Psoas muscle (tissue), 8 donors: ENCODE data around the gene PDE9A. TPM values are rescaled to one million over a fixed set of nuclear protein-coding genes. Genes with fewer than 3 reads are reported as not detected.

Experiments
- ATAC-seq, 4 donors: fragments of 200-7000 bp; cut with Tn5 transposase; one replicate each; pipeline ENCODE4 v1.9.1; 2020; ENCODE audit warnings: moderate library complexity in 3 of 4, mild to moderate bottlenecking in 2 of 4
- DNase-seq, 2 donors: peaks; one replicate each; pipeline ENCODE4 v3.0.0-alpha.2; 2020
- H3K27ac ChIP-seq: fragments of 200-600 bp; one replicate; pipeline ENCODE4 v1.8.0; 2022
- H3K27me3 ChIP-seq, 3 donors: fragments of 200-600 bp in 1 of 3; one replicate each; pipeline versions ENCODE4 v1.6.1 to v1.8.0; 2013 to 2022; ENCODE audit warnings: low read length in 2 of 3, mild to moderate bottlenecking in 2 of 3, moderate library complexity in 1 of 3; ENCODE audit not compliant: insufficient read depth in 3 of 3
- H3K36me3 ChIP-seq, 2 donors: fragments of 200-600 bp in 1 of 2; one replicate each; pipeline versions ENCODE4 v1.6.1 to v1.8.0; 2013 to 2022; ENCODE audit warnings: low read depth in 1 of 2, mild to moderate bottlenecking in 1 of 2, moderate library complexity in 1 of 2; ENCODE audit not compliant: insufficient read depth in 1 of 2
- H3K4me1 ChIP-seq: fragments of 200-600 bp; one replicate; pipeline ENCODE4 v1.8.0; 2022
- H3K4me3 ChIP-seq: fragments of 200-600 bp; one replicate; pipeline ENCODE4 v1.8.0; 2022; ENCODE audit warnings: mild to moderate bottlenecking
- H3K9me3 ChIP-seq: fragments of 200-600 bp; one replicate; pipeline ENCODE4 v1.8.0; 2022
- WGBS, 3 donors: extraction: QIAGEN DNeasy Blood & Tissue Kit; methylation state at CpG; one replicate each; pipeline versions ENCODE4 v1.1.6 to v1.1.7; 2013; 5-methylcytosine and 5-hydroxymethylcytosine counted together
- intact Hi-C, 2 donors: fragments of 100-400 bp; cut with DNase I; formaldehyde crosslinking; loops; one replicate each; pipeline versions ENCODE4 v1.11.0 to v1.14.2; 2022
- polyA plus RNA-seq, 3 donors: library from polyadenylated mRNA; stranded (reverse); fragments of 200-250 nt; gene quantifications; one replicate each; pipeline ENCODE4 v1.2.3, GENCODE V29; 2013
- total RNA-seq, 4 donors: library from RNA; stranded (reverse); fragmentation: NEBNext Ultra II Directional in 2 of 4; extraction: Animal tissue kit (Norgen Biotek cat#: 25700) in 2 of 4; gene quantifications; one replicate each; pipeline versions ENCODE4 v1.2.1 to v1.2.4, GENCODE V29; 2021 to 2023
- TF ChIP-seq, protein P1 (sequence below): fragments of 200-600 bp; IDR thresholded peaks from one replicate; pipeline ENCODE4 v1.8.0; 2022; ENCODE audit warnings: antibody characterized with exemption
- donor health status: healthy with polysubstance abuse.
- donor health status: DM: no; HTN: no; CAD: no; lungs with moderate emphysema.
- donor health status: Bipolar disorder and iron deficiency.
- donor health status: healthy.
- donor health status: DM: yes; HTN: yes; CAD: no.
- donor health status: DM: no; HTN: no; CAD: no.
- donor health status: DM: no; HTN: no; CAD: no.
- donor health status: DM: yes; HTN: yes; CAD: no.

The PDE9A gene
- total and polyA plus RNA-seq, 7 donors = 1.2 to 4.3 (median 1.8) TPM

DNA sequence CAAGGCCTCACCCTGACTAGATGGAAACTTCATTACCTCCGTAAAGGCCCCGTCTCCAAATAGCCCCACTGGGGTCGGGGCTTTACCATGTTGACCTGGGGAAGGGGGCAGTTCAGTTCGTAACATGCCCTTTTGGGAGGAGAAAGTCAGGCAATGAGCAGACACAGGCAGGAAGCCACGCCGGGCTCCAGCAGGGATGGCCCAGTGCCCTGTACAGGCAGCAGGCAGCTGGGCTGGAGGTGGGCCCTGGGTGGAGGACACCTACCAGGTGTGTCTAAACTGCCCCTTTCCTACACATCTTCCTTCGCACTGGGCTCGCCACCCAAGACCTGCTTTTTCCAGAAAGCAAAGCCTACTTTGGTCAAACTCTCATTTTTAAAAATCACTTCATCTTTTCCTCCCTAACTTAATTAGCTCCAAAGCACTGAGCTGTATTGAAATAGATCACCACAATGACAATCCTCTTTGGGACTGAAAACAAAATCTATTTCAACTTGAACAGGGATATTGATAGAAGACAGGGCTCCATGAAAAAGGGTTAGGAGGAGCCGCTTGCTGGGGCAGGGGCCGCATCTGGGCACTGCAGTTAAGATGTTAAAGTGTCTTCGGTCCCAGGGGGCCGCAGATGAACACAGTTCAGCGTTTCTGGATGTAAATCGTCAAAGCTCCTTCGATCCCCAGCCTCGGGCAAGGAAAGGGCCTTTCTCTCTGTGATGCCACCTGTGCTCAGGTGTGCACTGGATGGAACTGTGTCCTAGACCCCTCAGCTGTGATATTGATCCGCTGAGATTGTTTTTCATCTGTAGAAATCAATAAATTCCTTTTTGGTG, 104.6 kb downstream of the PDE9A start:
- no peak overlapping the region for H3K4me3 ChIP-seq
- peaks cover 0 to 10% (median 5%) of the 10 kb centered on the region in 3 donors for H3K27me3 ChIP-seq
- TF ChIP-seq, protein P1, sequence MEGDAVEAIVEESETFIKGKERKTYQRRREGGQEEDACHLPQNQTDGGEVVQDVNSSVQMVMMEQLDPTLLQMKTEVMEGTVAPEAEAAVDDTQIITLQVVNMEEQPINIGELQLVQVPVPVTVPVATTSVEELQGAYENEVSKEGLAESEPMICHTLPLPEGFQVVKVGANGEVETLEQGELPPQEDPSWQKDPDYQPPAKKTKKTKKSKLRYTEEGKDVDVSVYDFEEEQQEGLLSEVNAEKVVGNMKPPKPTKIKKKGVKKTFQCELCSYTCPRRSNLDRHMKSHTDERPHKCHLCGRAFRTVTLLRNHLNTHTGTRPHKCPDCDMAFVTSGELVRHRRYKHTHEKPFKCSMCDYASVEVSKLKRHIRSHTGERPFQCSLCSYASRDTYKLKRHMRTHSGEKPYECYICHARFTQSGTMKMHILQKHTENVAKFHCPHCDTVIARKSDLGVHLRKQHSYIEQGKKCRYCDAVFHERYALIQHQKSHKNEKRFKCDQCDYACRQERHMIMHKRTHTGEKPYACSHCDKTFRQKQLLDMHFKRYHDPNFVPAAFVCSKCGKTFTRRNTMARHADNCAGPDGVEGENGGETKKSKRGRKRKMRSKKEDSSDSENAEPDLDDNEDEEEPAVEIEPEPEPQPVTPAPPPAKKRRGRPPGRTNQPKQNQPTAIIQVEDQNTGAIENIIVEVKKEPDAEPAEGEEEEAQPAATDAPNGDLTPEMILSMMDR = no peak
- DNase-seq = no peak
- no peaks in the 10 kb centered on the region for H3K9me3 ChIP-seq
- intact Hi-C loops = no loop called here
- no peaks in the 10 kb centered on the region for H3K36me3 ChIP-seq
- 85 to 88% (median 87%) methylated on average over 17 of the region's 17 CpGs for WGBS, 3 donors
- no peak overlapping the region for H3K27ac ChIP-seq
- no peaks in the 10 kb centered on the region for H3K4me1 ChIP-seq
- no peak for ATAC-seq

GRCh38 chr21:42758721-42759593, 105.5 kb downstream of the PDE9A start:
- H3K4me1 ChIP-seq = no peaks in the 10 kb centered on the region
- no peak overlapping the region for H3K4me3 ChIP-seq
- TF ChIP-seq, protein P1 = no peak
- H3K27ac ChIP-seq = no peak overlapping the region
- H3K36me3 ChIP-seq = no peaks in the 10 kb centered on the region
- DNase-seq (no peak), ATAC-seq (no peak)
- H3K9me3 ChIP-seq = no peaks in the 10 kb centered on the region
- H3K27me3 ChIP-seq = peaks cover 0 to 10% (median 5%) of the 10 kb centered on the region in 3 donors
- 64 to 72% (median 67%) methylated on average over 20 of the region's 20 CpGs for WGBS, 3 donors
- intact Hi-C loops = no loop called here

DNA sequence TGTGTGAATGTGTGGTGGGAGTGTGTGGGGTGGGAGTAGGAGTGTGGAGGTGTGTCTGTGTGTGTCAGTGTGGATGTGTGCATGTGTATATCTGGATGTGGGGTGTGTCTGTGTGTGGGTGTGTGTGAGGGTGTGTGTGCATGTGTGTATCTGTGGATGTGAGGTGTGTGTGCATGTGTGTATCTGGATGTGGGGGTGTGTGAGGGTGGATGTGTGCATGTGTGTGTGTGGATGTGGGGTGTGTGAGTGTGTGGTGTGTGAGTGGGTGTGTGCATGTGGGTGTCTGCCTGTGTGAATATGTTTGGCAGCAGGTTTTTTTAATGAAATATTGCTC, 106.1 kb downstream of the PDE9A start:
- TF ChIP-seq, protein P1 = no peak
- no peaks in the 10 kb centered on the region for H3K36me3 ChIP-seq
- no peak for ATAC-seq

DNA sequence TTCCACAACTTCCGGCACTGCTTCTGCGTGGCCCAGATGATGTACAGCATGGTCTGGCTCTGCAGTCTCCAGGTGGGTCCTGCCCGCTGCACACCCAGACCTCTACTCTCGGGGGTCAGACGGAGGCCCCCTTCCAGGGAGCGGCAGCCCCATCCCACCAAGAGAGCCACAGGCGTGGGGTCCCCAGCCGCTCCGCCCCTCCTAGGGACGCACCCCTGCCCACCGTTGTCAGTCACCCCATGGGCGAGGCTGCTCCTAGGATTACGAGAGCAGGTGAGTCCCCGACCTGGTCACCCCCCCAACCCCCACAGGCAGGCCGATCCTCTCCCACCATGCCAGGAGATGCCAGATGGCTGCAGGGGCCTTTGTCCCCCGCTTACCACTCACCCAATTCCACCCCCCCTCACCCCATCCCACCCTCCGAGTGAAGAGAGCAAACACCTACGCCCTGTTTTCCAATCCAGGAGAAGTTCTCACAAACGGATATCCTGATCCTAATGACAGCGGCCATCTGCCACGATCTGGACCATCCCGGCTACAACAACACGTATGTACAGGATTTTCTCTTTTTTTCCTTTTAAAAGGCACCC, 107.0 kb downstream of the PDE9A start:
- TF ChIP-seq, protein P1 = no peak
- H3K27me3 ChIP-seq = peaks cover 0 to 6% (median 5%) of the 10 kb centered on the region in 3 donors
- H3K27ac ChIP-seq = no peak overlapping the region
- no peaks in the 10 kb centered on the region for H3K9me3 ChIP-seq
- H3K36me3 ChIP-seq = no peaks in the 10 kb centered on the region
- DNase-seq (no peak), ATAC-seq (no peak)
- WGBS, 3 donors = 81 to 83% (median 81%) methylated on average over 23 of the region's 23 CpGs
- intact Hi-C loops = no loop called here
- H3K4me1 ChIP-seq = no peaks in the 10 kb centered on the region
- no peak overlapping the region for H3K4me3 ChIP-seq

More for the DNA sequence above, 106.1 kb downstream of the PDE9A start:
- Histone ChIP-seq H3K4me3 (no peak overlapping the region), H3K4me1 (no peaks in the 10 kb centered on the region), H3K27me3 (peaks cover 0 to 10% (median 5%) of the 10 kb centered on the region in 3 donors), H3K27ac (no peak overlapping the region), H3K9me3 (no peaks in the 10 kb centered on the region)
- no peak for DNase-seq
- intact Hi-C loops = no loop called here
